Lower leg skin (tissue), 4 donors: ENCODE measurements around the gene ANKRD49. TPM values are rescaled to one million over a fixed set of nuclear protein-coding genes. Genes with fewer than 3 reads are reported as not detected.
A peak's percentile ranks its signal among the peaks of the same experiment; 100 is the strongest.

Experiments used
- DNase-seq, 2 donors: peaks; one replicate each; pipeline ENCODE4 v3.0.0-alpha.2; 2019; ENCODE audit warnings: low spot score in 2 of 2
- H3K4me3 ChIP-seq: fragments of 200-600 bp; sonication (generic); 2 replicates; pipeline ENCODE4 v1.5.1; 2017; ENCODE audit warnings: mild to moderate bottlenecking, low read depth; ENCODE audit not compliant: poor library complexity, severe bottlenecking
- CTCF ChIP-seq, 3 donors: fragments of 450-650 bp; IDR thresholded peaks; one replicate each; pipeline ENCODE4 v1.5.1; 2016; ENCODE audit warnings: antibody characterized with exemption in 3 of 3, mild to moderate bottlenecking in 3 of 3, moderate library complexity in 2 of 3
- POLR2A ChIP-seq, 2 donors: fragments of 450-650 bp; IDR thresholded peaks; one replicate each; pipeline ENCODE4 v1.6.1; 2016 to 2017; ENCODE audit warnings: antibody characterized with exemption in 2 of 2, mild to moderate bottlenecking in 1 of 2, moderate library complexity in 1 of 2
- WGBS, 2 donors: methylation state at CpG; one replicate each; pipeline ENCODE4 v1.1.5; 2018; 5-methylcytosine and 5-hydroxymethylcytosine counted together
- intact Hi-C: fragments of 100-400 bp; cut with DNase I; formaldehyde crosslinking; loops from one replicate; pipeline ENCODE4 v1.15.0; 2023; ENCODE audit warnings: low total_unique reads
- total RNA-seq, 4 donors: library from RNA; depleted of rRNA; stranded (reverse); fragments of >200 nt; gene quantifications; one replicate each; pipeline ENCODE4 v1.1.0, GENCODE V29; 2016

Gene ANKRD49
- total RNA-seq, 4 donors from 2014 or later, result 7.1 to 19.6 (median 15.4) TPM

DNA sequence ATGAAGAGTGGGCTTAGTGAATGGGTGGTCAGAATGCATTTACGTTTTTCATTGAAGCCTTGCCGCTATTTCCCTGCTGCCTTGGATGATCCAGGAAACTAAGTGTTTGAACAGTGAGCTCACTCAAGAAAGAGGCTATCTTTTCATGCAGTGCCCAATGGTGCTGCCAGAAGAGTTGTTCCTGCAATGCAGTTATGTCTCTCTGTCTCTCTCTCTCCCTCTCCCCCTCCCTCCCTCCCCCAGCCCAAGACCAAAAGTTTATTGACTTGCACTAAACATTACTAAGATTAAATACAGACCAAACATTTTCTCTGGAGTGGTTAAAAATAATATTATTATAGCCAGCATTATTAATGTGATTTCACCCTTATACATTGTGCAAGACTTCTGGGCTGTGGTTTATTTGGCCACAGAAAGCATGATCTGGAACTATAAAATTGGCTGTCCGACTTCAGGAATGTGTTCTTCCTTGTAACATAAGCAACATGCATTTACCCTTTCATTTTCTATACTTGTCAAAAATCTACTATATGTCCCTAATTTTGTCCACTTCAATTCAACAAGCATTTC, 43.3 kb downstream of the ANKRD49 start:
- no peak for DNase-seq
- TF ChIP-seq POLR2A (IDR thresholded peaks at IDR 0.05), result no peak
- no peak for TF ChIP-seq CTCF (IDR thresholded peaks at IDR 0.05)
- no peak overlapping the region for H3K4me3 ChIP-seq
- intact Hi-C loops, result no loop called here
- 51 to 54% methylated on average over 3 of the region's 3 CpGs for WGBS, 2 donors

DNA sequence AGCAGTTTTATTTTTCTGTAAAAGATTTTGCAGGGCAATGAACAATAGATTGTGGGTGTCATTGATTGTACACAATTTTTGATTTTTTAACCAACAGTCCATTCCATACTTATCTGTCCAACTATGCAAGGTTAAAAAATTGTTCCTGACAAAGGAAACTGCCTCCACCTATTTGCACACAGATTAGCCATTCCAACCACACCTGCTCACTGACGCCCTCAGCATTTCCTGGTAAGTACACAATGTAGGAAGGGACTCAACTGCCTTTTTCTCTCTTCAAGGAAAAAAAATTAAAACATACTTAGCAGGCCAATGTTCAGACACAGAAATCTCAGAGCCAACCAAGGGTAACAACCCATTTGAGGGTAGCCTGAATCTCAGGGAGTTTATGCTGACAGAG, 45.6 kb downstream of the ANKRD49 start:
- TF ChIP-seq POLR2A (IDR thresholded peaks at IDR 0.05), result no peak
- no peak for TF ChIP-seq CTCF (IDR thresholded peaks at IDR 0.05)
- no peak overlapping the region for H3K4me3 ChIP-seq
- no peak for DNase-seq
- intact Hi-C loops, result no loop called here
- 74 to 84% methylated on average over 1 of the region's 1 CpG for WGBS, 2 donors

DNA sequence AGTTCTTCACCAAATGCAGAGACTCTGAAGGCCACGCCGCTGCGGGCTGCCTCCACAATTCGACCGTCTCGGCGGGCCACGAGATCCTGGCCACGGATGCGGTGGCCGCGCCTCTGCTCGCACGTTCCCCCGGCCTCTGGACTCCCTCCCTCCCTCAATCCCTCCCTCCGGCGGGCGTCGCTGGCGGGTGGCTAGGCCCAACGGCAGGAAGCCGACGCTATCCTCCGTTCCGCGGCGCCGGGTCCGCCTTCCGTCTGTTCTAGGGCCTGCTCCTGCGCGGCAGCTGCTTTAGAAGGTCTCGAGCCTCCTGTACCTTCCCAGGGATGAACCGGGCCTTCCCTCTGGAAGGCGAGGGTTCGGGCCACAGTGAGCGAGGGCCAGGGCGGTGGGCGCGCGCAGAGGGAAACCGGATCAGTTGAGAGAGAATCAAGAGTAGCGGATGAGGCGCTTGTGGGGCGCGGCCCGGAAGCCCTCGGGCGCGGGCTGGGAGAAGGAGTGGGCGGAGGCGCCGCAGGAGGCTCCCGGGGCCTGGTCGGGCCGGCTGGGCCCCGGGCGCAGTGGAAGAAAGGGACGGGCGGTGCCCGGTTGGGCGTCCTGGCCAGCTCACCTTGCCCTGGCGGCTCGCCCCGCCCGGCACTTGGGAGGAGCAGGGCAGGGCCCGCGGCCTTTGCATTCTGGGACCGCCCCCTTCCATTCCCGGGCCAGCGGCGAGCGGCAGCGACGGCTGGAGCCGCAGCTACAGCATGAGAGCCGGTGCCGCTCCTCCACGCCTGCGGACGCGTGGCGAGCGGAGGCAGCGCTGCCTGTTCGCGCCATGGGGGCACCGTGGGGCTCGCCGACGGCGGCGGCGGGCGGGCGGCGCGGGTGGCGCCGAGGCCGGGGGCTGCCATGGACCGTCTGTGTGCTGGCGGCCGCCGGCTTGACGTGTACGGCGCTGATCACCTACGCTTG, 50.2 kb downstream of the ANKRD49 start, which contains the start of gene FUT4:
FUT4 (plus strand) TSS at position 227 of the 951 bp plus-strand sequence; CDS start at position 440, 213 bp downstream.
- 0 to 1% methylated on average over 45 to 49 of the region's 109 CpGs for WGBS, 2 donors
- intact Hi-C loops, result no loop called here

DNA sequence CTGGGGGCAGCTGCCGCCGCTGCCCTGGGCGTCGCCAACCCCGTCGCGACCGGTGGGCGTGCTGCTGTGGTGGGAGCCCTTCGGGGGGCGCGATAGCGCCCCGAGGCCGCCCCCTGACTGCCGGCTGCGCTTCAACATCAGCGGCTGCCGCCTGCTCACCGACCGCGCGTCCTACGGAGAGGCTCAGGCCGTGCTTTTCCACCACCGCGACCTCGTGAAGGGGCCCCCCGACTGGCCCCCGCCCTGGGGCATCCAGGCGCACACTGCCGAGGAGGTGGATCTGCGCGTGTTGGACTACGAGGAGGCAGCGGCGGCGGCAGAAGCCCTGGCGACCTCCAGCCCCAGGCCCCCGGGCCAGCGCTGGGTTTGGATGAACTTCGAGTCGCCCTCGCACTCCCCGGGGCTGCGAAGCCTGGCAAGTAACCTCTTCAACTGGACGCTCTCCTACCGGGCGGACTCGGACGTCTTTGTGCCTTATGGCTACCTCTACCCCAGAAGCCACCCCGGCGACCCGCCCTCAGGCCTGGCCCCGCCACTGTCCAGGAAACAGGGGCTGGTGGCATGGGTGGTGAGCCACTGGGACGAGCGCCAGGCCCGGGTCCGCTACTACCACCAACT, 51.0 kb downstream of the ANKRD49 start:
- TF ChIP-seq POLR2A (IDR thresholded peaks at IDR 0.05) (no peak), CTCF (IDR thresholded peaks at IDR 0.05) (no peak)
- DNase-seq, result peak; percentile 46 to 85
- WGBS, 2 donors, result 18 to 20% methylated on average over 7 to 16 of the region's 59 CpGs
- intact Hi-C loops, result no loop called here
- peak overlapping the region; percentile 34 for H3K4me3 ChIP-seq

More for the DNA sequence above, 50.2 kb downstream of the ANKRD49 start, which contains the start of gene FUT4:
- DNase-seq, result peak; percentile 74 to 97
- H3K4me3 ChIP-seq, result peak within 1 kb of the TSS; percentile 34
- TF ChIP-seq POLR2A (IDR thresholded peaks at IDR 0.05), result no peak
- no peak for TF ChIP-seq CTCF (IDR thresholded peaks at IDR 0.05)

GRCh38 chr11:94545264-94546161, 51.7 kb downstream of the ANKRD49 start:
- intact Hi-C loops, result no loop called here
- WGBS, 2 donors, result 26 to 35% methylated on average over 45 to 52 of the region's 54 CpGs
- peak overlapping the region; percentile 34 for H3K4me3 ChIP-seq
- peak; percentile 42 to 90 for DNase-seq
- no peak for TF ChIP-seq POLR2A (IDR thresholded peaks at IDR 0.05)
- no peak for TF ChIP-seq CTCF (IDR thresholded peaks at IDR 0.05)
